Ovary (tissue), 3 donors: Measurements from ENCODE around the gene ROBO1.

ENCODE experiments used
- EP300 ChIP-seq: sonication (generic); formaldehyde crosslinking; IDR thresholded peaks from one replicate; pipeline ENCODE4 v1.6.1; 2017; ENCODE audit warnings: antibody characterized with exemption
- POLR2A ChIP-seq: fragments of 450-650 bp; IDR thresholded peaks from one replicate; pipeline ENCODE4 v1.6.1; 2017; ENCODE audit warnings: antibody characterized with exemption, mild to moderate bottlenecking, moderate library complexity
- TF ChIP-seq, protein P1 (sequence below), 3 donors: fragments of 450-650 bp in 2 of 3; fragments of 200-600 bp in 1 of 3; IDR thresholded peaks; one replicate each; pipeline versions ENCODE4 v1.5.1 to v1.8.0; 2016 to 2022; ENCODE audit warnings: antibody characterized with exemption in 3 of 3, mild to moderate bottlenecking in 1 of 3
- donor health status: DM: no; HTN: no; CAD: no.

DNA sequence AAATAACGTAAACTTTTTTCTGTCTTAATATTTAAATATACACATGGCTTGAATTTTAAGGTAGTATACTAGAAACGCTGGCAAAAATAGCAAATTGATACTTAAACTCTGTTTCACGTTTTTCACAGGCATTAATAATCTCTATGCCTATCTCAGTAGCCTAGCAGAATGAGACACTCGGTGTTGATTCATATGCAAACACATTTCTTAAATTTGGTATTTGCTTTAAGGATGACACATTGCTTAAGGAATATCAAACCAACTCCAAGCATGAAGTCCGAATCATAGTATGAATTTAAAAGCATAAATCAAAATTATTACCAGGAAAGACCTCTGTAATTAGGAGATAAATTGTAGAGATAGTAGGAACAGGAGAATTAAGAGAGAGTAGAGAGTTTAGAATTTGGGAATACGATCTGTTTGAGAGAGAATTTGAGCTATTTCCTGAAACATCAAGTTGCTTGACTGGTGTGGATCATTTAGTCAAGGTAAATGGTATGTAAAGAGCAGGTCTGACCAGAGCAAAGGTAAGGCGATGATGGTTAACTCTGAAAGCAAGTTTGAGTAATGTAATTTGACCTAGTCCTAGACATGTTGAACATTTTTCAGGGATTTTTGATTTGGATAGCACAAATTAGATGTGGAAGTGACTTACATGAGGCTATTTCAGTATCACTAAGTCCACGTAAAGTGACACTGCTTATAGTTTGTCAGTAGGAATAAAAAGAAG is 236.1 kb downstream of the ROBO1 start:
- TF ChIP-seq, protein P1, sequence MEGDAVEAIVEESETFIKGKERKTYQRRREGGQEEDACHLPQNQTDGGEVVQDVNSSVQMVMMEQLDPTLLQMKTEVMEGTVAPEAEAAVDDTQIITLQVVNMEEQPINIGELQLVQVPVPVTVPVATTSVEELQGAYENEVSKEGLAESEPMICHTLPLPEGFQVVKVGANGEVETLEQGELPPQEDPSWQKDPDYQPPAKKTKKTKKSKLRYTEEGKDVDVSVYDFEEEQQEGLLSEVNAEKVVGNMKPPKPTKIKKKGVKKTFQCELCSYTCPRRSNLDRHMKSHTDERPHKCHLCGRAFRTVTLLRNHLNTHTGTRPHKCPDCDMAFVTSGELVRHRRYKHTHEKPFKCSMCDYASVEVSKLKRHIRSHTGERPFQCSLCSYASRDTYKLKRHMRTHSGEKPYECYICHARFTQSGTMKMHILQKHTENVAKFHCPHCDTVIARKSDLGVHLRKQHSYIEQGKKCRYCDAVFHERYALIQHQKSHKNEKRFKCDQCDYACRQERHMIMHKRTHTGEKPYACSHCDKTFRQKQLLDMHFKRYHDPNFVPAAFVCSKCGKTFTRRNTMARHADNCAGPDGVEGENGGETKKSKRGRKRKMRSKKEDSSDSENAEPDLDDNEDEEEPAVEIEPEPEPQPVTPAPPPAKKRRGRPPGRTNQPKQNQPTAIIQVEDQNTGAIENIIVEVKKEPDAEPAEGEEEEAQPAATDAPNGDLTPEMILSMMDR (IDR thresholded peaks at IDR 0.05): no peak
- no peak for TF ChIP-seq EP300
- TF ChIP-seq POLR2A: no peak
